CD4-positive, CD25-positive, alpha-beta regulatory T cell (primary cell): Measurements from ENCODE around the gene FGF9. TPM values are rescaled to one million over a fixed set of nuclear protein-coding genes. Genes with fewer than 3 reads are reported as not detected.

ENCODE experiments used
- ATAC-seq, 2 donors: fragments of 150-1000 bp; cut with Tn5 transposase; one replicate each; pipeline ENCODE4 v1.10.0; 2021; ENCODE audit warnings: low read depth in 2 of 2, moderate number of reproducible peaks in 2 of 2, moderate library complexity in 1 of 2
- DNase-seq, 3 donors: peaks; one replicate each; pipeline versions ENCODE4 v3.0.0 to v3.0.0-alpha.2; 2012 to 2022; ENCODE audit warnings: mixed read lengths in 1 of 3
- H3K27ac ChIP-seq: one replicate; pipeline ENCODE4 v1.7.0; 2013; ENCODE audit warnings: mild to moderate bottlenecking, low read length; ENCODE audit not compliant: insufficient read depth, poor library complexity, severe bottlenecking
- H3K27me3 ChIP-seq: one replicate; pipeline ENCODE4 v1.7.0; 2013; ENCODE audit warnings: low read length; ENCODE audit not compliant: control insufficient read depth, insufficient read depth
- H3K36me3 ChIP-seq: one replicate; pipeline ENCODE4 v1.7.0; 2013; ENCODE audit warnings: mild to moderate bottlenecking, low read length, moderate library complexity; ENCODE audit not compliant: control insufficient read depth, insufficient read depth
- H3K4me1 ChIP-seq: 2 replicates; pipeline ENCODE4 v1.7.0; 2013; ENCODE audit warnings: mild to moderate bottlenecking, low read length; ENCODE audit not compliant: insufficient read depth, control insufficient read depth, poor library complexity, severe bottlenecking
- H3K4me3 ChIP-seq: one replicate; pipeline ENCODE4 v1.7.0; 2013; ENCODE audit warnings: low read depth, mild to moderate bottlenecking, low read length, moderate library complexity
- H3K9me3 ChIP-seq, 2 experiments: 1 replicate in 1 of 2; 2 replicates in 1 of 2; pipeline ENCODE4 v1.7.0; 2013; ENCODE audit warnings: low read length in 2 of 2, mild to moderate bottlenecking in 1 of 2, moderate library complexity in 1 of 2; ENCODE audit not compliant: control insufficient read depth in 2 of 2
- H3K27ac Mint-ChIP-seq, 3 donors: one replicate each; pipeline ENCODE4 v1.8.0; 2020 to 2022; ENCODE audit warnings: mild to moderate bottlenecking in 3 of 3, mixed read lengths in 3 of 3, moderate library complexity in 2 of 3
- H3K27me3 Mint-ChIP-seq: one replicate; pipeline ENCODE4 v1.8.0; 2022; ENCODE audit warnings: mild to moderate bottlenecking, mixed read lengths
- H3K36me3 Mint-ChIP-seq: one replicate; pipeline ENCODE4 v1.8.0; 2020; ENCODE audit warnings: mixed read lengths
- H3K4me1 Mint-ChIP-seq, 4 donors: one replicate each; pipeline ENCODE4 v1.8.0; 2020 to 2022; ENCODE audit warnings: mixed read lengths in 4 of 4, mild to moderate bottlenecking in 1 of 4
- H3K4me3 Mint-ChIP-seq, 4 donors: one replicate each; pipeline ENCODE4 v1.8.0; 2020 to 2022; ENCODE audit warnings: mild to moderate bottlenecking in 4 of 4, mixed read lengths in 4 of 4, moderate library complexity in 3 of 4
- H3K9me3 Mint-ChIP-seq, 7 donors: one replicate each; pipeline ENCODE4 v1.8.0; 2020 to 2022; ENCODE audit warnings: mixed read lengths in 7 of 7, mild to moderate bottlenecking in 3 of 7, moderate library complexity in 2 of 7
- polyA plus RNA-seq, 4 donors: library from polyadenylated mRNA; unstranded; fragments of 300-500 nt; fragmentation: Illumina TruSeq; gene quantifications; one replicate each; pipeline ENCODE4 v1.2.3, GENCODE V29; 2021
- total RNA-seq: library from RNA; stranded (reverse); gene quantifications from one replicate; pipeline ENCODE4 v1.2.3, GENCODE V29; 2022

Gene FGF9
- total and polyA plus RNA-seq, 5 donors from 2014 or later, result 0.35 to 2.3 (median 1.00) TPM; not detected in 1

GRCh38 chr13:21723807-21724505 lies 53.1 kb downstream of the FGF9 start:
- H3K27me3 ChIP-seq, result no peaks in the 10 kb centered on the region
- H3K36me3 ChIP-seq, result no peaks in the 10 kb centered on the region
- no peaks in the 10 kb centered on the region for H3K27me3 Mint-ChIP-seq
- no peaks in the 10 kb centered on the region for H3K4me1 ChIP-seq
- H3K9me3 ChIP-seq, result no peaks in the 10 kb centered on the region
- DNase-seq (no peak), ATAC-seq (no peak)
- H3K4me1 Mint-ChIP-seq, result peaks cover 0 to 2% (median 0%) of the 10 kb centered on the region in 4 donors
- H3K9me3 Mint-ChIP-seq, result peaks cover 1 to 10% (median 5%) of the 10 kb centered on the region in 7 donors
- H3K27ac Mint-ChIP-seq, result no peak overlapping the region
- H3K4me3 Mint-ChIP-seq, result no peak overlapping the region
- no peak overlapping the region for H3K4me3 ChIP-seq
- no peak overlapping the region for H3K27ac ChIP-seq
- no peaks in the 10 kb centered on the region for H3K36me3 Mint-ChIP-seq

GRCh38 chr13:21730186-21730880 lies 59.5 kb downstream of the FGF9 start:
- Histone ChIP-seq H3K27me3 (no peaks in the 10 kb centered on the region), H3K36me3 (no peaks in the 10 kb centered on the region), H3K4me3 (no peak overlapping the region), H3K9me3 (no peaks in the 10 kb centered on the region), H3K4me1 (no peaks in the 10 kb centered on the region), H3K27ac (no peak overlapping the region)
- no peak overlapping the region for H3K27ac Mint-ChIP-seq
- peaks cover 0 to 2% (median 0%) of the 10 kb centered on the region in 4 donors for H3K4me1 Mint-ChIP-seq
- peaks cover 0 to 10% (median 5%) of the 10 kb centered on the region in 7 donors for H3K9me3 Mint-ChIP-seq
- no peaks in the 10 kb centered on the region for H3K27me3 Mint-ChIP-seq
- H3K36me3 Mint-ChIP-seq, result no peaks in the 10 kb centered on the region
- no peak for ATAC-seq
- no peak for DNase-seq
- H3K4me3 Mint-ChIP-seq, result no peak overlapping the region

GRCh38 chr13:21733475-21734263 lies 62.8 kb downstream of the FGF9 start:
- H3K27ac Mint-ChIP-seq, result no peak overlapping the region
- no peaks in the 10 kb centered on the region for H3K36me3 ChIP-seq

GRCh38 chr13:21734961-21735360 lies 64.1 kb downstream of the FGF9 start:
- no peak overlapping the region for H3K27ac Mint-ChIP-seq
- no peaks in the 10 kb centered on the region for H3K4me1 ChIP-seq
- H3K27me3 ChIP-seq, result no peaks in the 10 kb centered on the region
- no peaks in the 10 kb centered on the region for H3K36me3 Mint-ChIP-seq
- H3K36me3 ChIP-seq, result no peaks in the 10 kb centered on the region
- no peak overlapping the region for H3K4me3 ChIP-seq
- no peaks in the 10 kb centered on the region for H3K27me3 Mint-ChIP-seq
- H3K4me3 Mint-ChIP-seq, result no peak overlapping the region
- no peak overlapping the region for H3K27ac ChIP-seq
- DNase-seq, result no peak
- no peaks in the 10 kb centered on the region for H3K9me3 ChIP-seq
- no peak for ATAC-seq
- H3K9me3 Mint-ChIP-seq, result peaks cover 0 to 1% (median 0%) of the 10 kb centered on the region in 7 donors
- H3K4me1 Mint-ChIP-seq, result peaks cover 0 to 3% (median 0%) of the 10 kb centered on the region in 4 donors

More at GRCh38 chr13:21733475-21734263, 62.8 kb downstream of the FGF9 start:
- H3K4me1 Mint-ChIP-seq, result peaks cover 0 to 3% (median 0%) of the 10 kb centered on the region in 4 donors
- Histone ChIP-seq H3K4me1 (no peaks in the 10 kb centered on the region), H3K4me3 (no peak overlapping the region), H3K9me3 (no peaks in the 10 kb centered on the region), H3K27ac (no peak overlapping the region), H3K27me3 (no peaks in the 10 kb centered on the region)
- H3K4me3 Mint-ChIP-seq, result no peak overlapping the region
- no peaks in the 10 kb centered on the region for H3K27me3 Mint-ChIP-seq
- no peak for DNase-seq
- ATAC-seq, result no peak
- H3K9me3 Mint-ChIP-seq, result peaks cover 0 to 2% (median 0%) of the 10 kb centered on the region in 7 donors
- no peaks in the 10 kb centered on the region for H3K36me3 Mint-ChIP-seq

- H3K36me3 ChIP-seq, result no peaks in the 10 kb centered on the region
- H3K4me3 ChIP-seq, result no peak overlapping the region
- H3K4me3 Mint-ChIP-seq, result no peak overlapping the region
- no peaks in the 10 kb centered on the region for H3K4me1 ChIP-seq
- no peak overlapping the region for H3K27ac ChIP-seq
- no peak for DNase-seq
- no peak overlapping the region for H3K27ac Mint-ChIP-seq
- H3K9me3 ChIP-seq, result no peaks in the 10 kb centered on the region
- H3K9me3 Mint-ChIP-seq, result peaks cover 0 to 1% (median 0%) of the 10 kb centered on the region in 7 donors
- no peaks in the 10 kb centered on the region for H3K27me3 ChIP-seq
- H3K4me1 Mint-ChIP-seq, result peaks cover 0 to 3% (median 0%) of the 10 kb centered on the region in 4 donors
- H3K27me3 Mint-ChIP-seq, result no peaks in the 10 kb centered on the region
- ATAC-seq, result no peak
- no peaks in the 10 kb centered on the region for H3K36me3 Mint-ChIP-seq
Measured at GRCh38 chr13:21735701-21736401, 65.0 kb downstream of the FGF9 start.

GRCh38 chr13:21736926-21737325 lies 66.1 kb downstream of the FGF9 start:
- Histone ChIP-seq H3K27ac (no peak overlapping the region), H3K27me3 (no peaks in the 10 kb centered on the region), H3K36me3 (no peaks in the 10 kb centered on the region), H3K9me3 (no peaks in the 10 kb centered on the region), H3K4me3 (no peak overlapping the region), H3K4me1 (no peaks in the 10 kb centered on the region)
- no peak for ATAC-seq
- H3K4me3 Mint-ChIP-seq, result no peak overlapping the region
- H3K4me1 Mint-ChIP-seq, result peaks cover 0 to 3% (median 0%) of the 10 kb centered on the region in 4 donors
- H3K36me3 Mint-ChIP-seq, result no peaks in the 10 kb centered on the region
- DNase-seq, result no peak
- no peak overlapping the region for H3K27ac Mint-ChIP-seq
- H3K27me3 Mint-ChIP-seq, result no peaks in the 10 kb centered on the region
- peaks cover 0 to 1% (median 0%) of the 10 kb centered on the region in 7 donors for H3K9me3 Mint-ChIP-seq

GRCh38 chr13:21738630-21739029 lies 67.8 kb downstream of the FGF9 start:
- no peaks in the 10 kb centered on the region for H3K36me3 Mint-ChIP-seq

More at GRCh38 chr13:21738630-21739029, 67.8 kb downstream of the FGF9 start:
- Histone ChIP-seq H3K4me3 (no peak overlapping the region), H3K27ac (no peak overlapping the region), H3K9me3 (no peaks in the 10 kb centered on the region), H3K36me3 (no peaks in the 10 kb centered on the region), H3K27me3 (no peaks in the 10 kb centered on the region), H3K4me1 (no peaks in the 10 kb centered on the region)
- Mint-ChIP-seq H3K4me3 (no peak overlapping the region), H3K9me3 (peaks cover 0 to 1% (median 0%) of the 10 kb centered on the region in 7 donors), H3K27me3 (no peaks in the 10 kb centered on the region), H3K27ac (no peak overlapping the region), H3K4me1 (peaks cover 0 to 3% (median 0%) of the 10 kb centered on the region in 4 donors)
- ATAC-seq (no peak), DNase-seq (no peak)
